Ovary (tissue), 3 donors: Measurements from ENCODE around the gene FBXO34.

Source experiments
- EP300 ChIP-seq: sonication (generic); formaldehyde crosslinking; IDR thresholded peaks from one replicate; pipeline ENCODE4 v1.6.1; 2017; ENCODE audit warnings: antibody characterized with exemption
- TF ChIP-seq, protein P1 (sequence below), 3 donors: fragments of 450-650 bp in 2 of 3; fragments of 200-600 bp in 1 of 3; IDR thresholded peaks; one replicate each; pipeline versions ENCODE4 v1.5.1 to v1.8.0; 2016 to 2022; ENCODE audit warnings: antibody characterized with exemption in 3 of 3, mild to moderate bottlenecking in 1 of 3
- donor health status: DM: no; HTN: no; CAD: no.

GRCh38 chr14:55245657-55246268, 25.5 kb upstream of the FBXO34 start:
- TF ChIP-seq EP300: no peak
- TF ChIP-seq, protein P1, sequence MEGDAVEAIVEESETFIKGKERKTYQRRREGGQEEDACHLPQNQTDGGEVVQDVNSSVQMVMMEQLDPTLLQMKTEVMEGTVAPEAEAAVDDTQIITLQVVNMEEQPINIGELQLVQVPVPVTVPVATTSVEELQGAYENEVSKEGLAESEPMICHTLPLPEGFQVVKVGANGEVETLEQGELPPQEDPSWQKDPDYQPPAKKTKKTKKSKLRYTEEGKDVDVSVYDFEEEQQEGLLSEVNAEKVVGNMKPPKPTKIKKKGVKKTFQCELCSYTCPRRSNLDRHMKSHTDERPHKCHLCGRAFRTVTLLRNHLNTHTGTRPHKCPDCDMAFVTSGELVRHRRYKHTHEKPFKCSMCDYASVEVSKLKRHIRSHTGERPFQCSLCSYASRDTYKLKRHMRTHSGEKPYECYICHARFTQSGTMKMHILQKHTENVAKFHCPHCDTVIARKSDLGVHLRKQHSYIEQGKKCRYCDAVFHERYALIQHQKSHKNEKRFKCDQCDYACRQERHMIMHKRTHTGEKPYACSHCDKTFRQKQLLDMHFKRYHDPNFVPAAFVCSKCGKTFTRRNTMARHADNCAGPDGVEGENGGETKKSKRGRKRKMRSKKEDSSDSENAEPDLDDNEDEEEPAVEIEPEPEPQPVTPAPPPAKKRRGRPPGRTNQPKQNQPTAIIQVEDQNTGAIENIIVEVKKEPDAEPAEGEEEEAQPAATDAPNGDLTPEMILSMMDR (IDR thresholded peaks at IDR 0.05): no peak
